Endothelial cell of umbilical vein (primary cell): ENCODE measurements around the gene MLLT1.

Experiments used
- EZH2 ChIP-seq: IDR thresholded peaks from 2 replicates; pipeline ENCODE4 v1.6.1; 2012; ENCODE audit warnings: borderline replicate concordance, low read depth, mild to moderate bottlenecking, moderate library complexity, low read length, inconsistent platforms; ENCODE audit not compliant: severe bottlenecking
- FOS ChIP-seq: IDR thresholded peaks from 2 replicates; pipeline ENCODE4 v1.6.1; 2011; ENCODE audit warnings: mild to moderate bottlenecking, low read length, moderate library complexity, borderline replicate concordance; ENCODE audit not compliant: insufficient read depth
- GATA2 ChIP-seq: IDR thresholded peaks from 2 replicates; pipeline ENCODE4 v1.7.0; 2011; ENCODE audit warnings: low read depth, mild to moderate bottlenecking, moderate library complexity, mixed read lengths, low read length; ENCODE audit not compliant: insufficient read length, insufficient read depth
- JUN ChIP-seq: IDR thresholded peaks from 2 replicates; pipeline ENCODE4 v1.6.1; 2011; ENCODE audit warnings: borderline replicate concordance, low read depth; ENCODE audit not compliant: insufficient read length, insufficient read depth
- MAX ChIP-seq: IDR thresholded peaks from 2 replicates; pipeline ENCODE4 v1.6.1; 2011; ENCODE audit not compliant: insufficient read depth, insufficient read length
- MYC ChIP-seq: IDR thresholded peaks from one replicate; pipeline ENCODE4 v1.6.1; 2011; ENCODE audit warnings: mild to moderate bottlenecking, low read depth, low read length
- POLR2A ChIP-seq: IDR thresholded peaks from 2 replicates; pipeline ENCODE4 v1.6.1; 2012; ENCODE audit warnings: low read depth, mild to moderate bottlenecking, control low read depth, low read length
- POLR2AphosphoS5 ChIP-seq: IDR thresholded peaks from 2 replicates; pipeline ENCODE4 v1.6.1; 2012; ENCODE audit warnings: low read depth, mild to moderate bottlenecking, control low read depth, low read length, moderate library complexity; ENCODE audit not compliant: insufficient read depth
- TF ChIP-seq, protein P1 (sequence below), 2 donors: IDR thresholded peaks; 1 replicate in 1 of 2; 2 replicates in 1 of 2; pipeline ENCODE4 v1.5.1; 2011; ENCODE audit warnings: low read length in 2 of 2, mild to moderate bottlenecking in 2 of 2, moderate library complexity in 2 of 2, control low read depth in 1 of 2, inconsistent platforms in 1 of 2, low read depth in 1 of 2; ENCODE audit not compliant: insufficient read depth in 1 of 2; ENCODE audit errors: extremely low read depth in 1 of 2

- TF ChIP-seq, protein P1, sequence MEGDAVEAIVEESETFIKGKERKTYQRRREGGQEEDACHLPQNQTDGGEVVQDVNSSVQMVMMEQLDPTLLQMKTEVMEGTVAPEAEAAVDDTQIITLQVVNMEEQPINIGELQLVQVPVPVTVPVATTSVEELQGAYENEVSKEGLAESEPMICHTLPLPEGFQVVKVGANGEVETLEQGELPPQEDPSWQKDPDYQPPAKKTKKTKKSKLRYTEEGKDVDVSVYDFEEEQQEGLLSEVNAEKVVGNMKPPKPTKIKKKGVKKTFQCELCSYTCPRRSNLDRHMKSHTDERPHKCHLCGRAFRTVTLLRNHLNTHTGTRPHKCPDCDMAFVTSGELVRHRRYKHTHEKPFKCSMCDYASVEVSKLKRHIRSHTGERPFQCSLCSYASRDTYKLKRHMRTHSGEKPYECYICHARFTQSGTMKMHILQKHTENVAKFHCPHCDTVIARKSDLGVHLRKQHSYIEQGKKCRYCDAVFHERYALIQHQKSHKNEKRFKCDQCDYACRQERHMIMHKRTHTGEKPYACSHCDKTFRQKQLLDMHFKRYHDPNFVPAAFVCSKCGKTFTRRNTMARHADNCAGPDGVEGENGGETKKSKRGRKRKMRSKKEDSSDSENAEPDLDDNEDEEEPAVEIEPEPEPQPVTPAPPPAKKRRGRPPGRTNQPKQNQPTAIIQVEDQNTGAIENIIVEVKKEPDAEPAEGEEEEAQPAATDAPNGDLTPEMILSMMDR (IDR thresholded peaks at IDR 0.05; ENCODE audit: extremely low read depth in 1 of 2, insufficient read depth in 1 of 2, low read depth in 1 of 2, low read length in 2 of 2): no peak
- TF ChIP-seq POLR2A (no peak), EZH2 (no peak), GATA2 (no peak), POLR2AphosphoS5 (no peak), JUN (no peak), MAX (no peak), MYC (no peak), FOS (no peak)
Observed at GRCh38 chr19:6263735-6264444, 15.9 kb downstream of the MLLT1 start.
